ENCODE results near the gene GSTP1. TPM values are rescaled to one million over a fixed set of nuclear protein-coding genes. Genes with fewer than 3 reads are reported as not detected.

Gene GSTP1
- polyA plus RNA-seq, 1 donor from 2014 or later = 214 TPM

GRCh38 chr11:67632175-67632981, 48.8 kb downstream of the GSTP1 start:
- Mint-ChIP-seq H3K36me3 (peaks cover 1% of the 10 kb centered on the region), H3K27me3 (no peaks in the 10 kb centered on the region), H3K4me3 (peak overlapping the region in 3 of 4 donors; percentile 17 to 83 (median 63)), H3K27ac (peak overlapping the region in 2 of 3 donors; percentile 8 to 23), H3K4me1 (peaks cover 0 to 9% (median 6%) of the 10 kb centered on the region in 3 donors), H3K9me3 (no peaks in the 10 kb centered on the region)

GRCh38 chr11:67632982-67633755, 49.6 kb downstream of the GSTP1 start:
- Mint-ChIP-seq H3K27ac (peak overlapping the region in 1 of 3 donors; percentile 39), H3K9me3 (no peaks in the 10 kb centered on the region), H3K36me3 (peaks cover 1% of the 10 kb centered on the region), H3K4me1 (peaks cover 0 to 9% (median 7%) of the 10 kb centered on the region in 3 donors), H3K4me3 (peak overlapping the region in 1 of 4 donors; percentile 63), H3K27me3 (no peaks in the 10 kb centered on the region)

GRCh38 chr11:67633758-67634365, 50.2 kb downstream of the GSTP1 start:
- peak overlapping the region in 1 of 3 donors; percentile 39 for H3K27ac Mint-ChIP-seq
- H3K4me3 Mint-ChIP-seq = peak overlapping the region in 1 of 4 donors; percentile 35
- no peaks in the 10 kb centered on the region for H3K9me3 Mint-ChIP-seq
- no peaks in the 10 kb centered on the region for H3K27me3 Mint-ChIP-seq
- peaks cover 0 to 9% (median 7%) of the 10 kb centered on the region in 3 donors for H3K4me1 Mint-ChIP-seq
- peaks cover 1% of the 10 kb centered on the region for H3K36me3 Mint-ChIP-seq

GRCh38 chr11:67634366-67635230, 51.0 kb downstream of the GSTP1 start:
- no peaks in the 10 kb centered on the region for H3K27me3 Mint-ChIP-seq
- peaks cover 0 to 9% (median 7%) of the 10 kb centered on the region in 3 donors for H3K4me1 Mint-ChIP-seq
- no peaks in the 10 kb centered on the region for H3K9me3 Mint-ChIP-seq
- no peak overlapping the region for H3K27ac Mint-ChIP-seq
- peaks cover 1% of the 10 kb centered on the region for H3K36me3 Mint-ChIP-seq
- no peak overlapping the region for H3K4me3 Mint-ChIP-seq

- Mint-ChIP-seq H3K27me3 (peaks cover 3% of the 10 kb centered on the region), H3K27ac (no peak overlapping the region), H3K4me1 (peaks cover 0 to 9% (median 7%) of the 10 kb centered on the region in 3 donors), H3K9me3 (no peaks in the 10 kb centered on the region), H3K36me3 (peaks cover 1% of the 10 kb centered on the region), H3K4me3 (peak overlapping the region in 1 of 4 donors; percentile 53)
Measured at GRCh38 chr11:67635231-67635521, 51.6 kb downstream of the GSTP1 start.

Other genes with a start within 250 kb of the GSTP1 start
- 384 TPM for gene POLD4, start 230.3 kb upstream of the GSTP1 start, polyA plus RNA-seq
- gene CLCF1, start 210.2 kb upstream of the GSTP1 start, polyA plus RNA-seq = 5.1 TPM
- gene RAD9A, start 191.8 kb upstream of the GSTP1 start, polyA plus RNA-seq = 12.0 TPM
- 546 TPM for gene PPP1CA, start 182.0 kb upstream of the GSTP1 start, polyA plus RNA-seq
- gene TBC1D10C, start 179.7 kb upstream of the GSTP1 start, polyA plus RNA-seq = 341 TPM
- gene CARNS1, start 168.1 kb upstream of the GSTP1 start, polyA plus RNA-seq = 2.4 TPM
- gene RPS6KB2, start 155.3 kb upstream of the GSTP1 start, polyA plus RNA-seq = 65.1 TPM
- gene PTPRCAP, start 146.1 kb upstream of the GSTP1 start, polyA plus RNA-seq = 1,093 TPM
- gene CORO1B, start 140.3 kb upstream of the GSTP1 start, polyA plus RNA-seq = 19.9 TPM
- gene GPR152, start 131.1 kb upstream of the GSTP1 start, polyA plus RNA-seq = 1.8 TPM
- gene CABP4, start 128.5 kb upstream of the GSTP1 start, polyA plus RNA-seq = 3.9 TPM
- 272 TPM for gene TMEM134, start 114.6 kb upstream of the GSTP1 start, polyA plus RNA-seq
- gene AIP, start 100.8 kb upstream of the GSTP1 start, polyA plus RNA-seq = 158 TPM
- gene PITPNM1, start 78.4 kb upstream of the GSTP1 start, polyA plus RNA-seq = 40.6 TPM
- gene CDK2AP2, start 75.7 kb upstream of the GSTP1 start, polyA plus RNA-seq = 133 TPM
- not detected for gene CABP2, start 60.4 kb upstream of the GSTP1 start, polyA plus RNA-seq
- gene NDUFV1, start 23.1 kb downstream of the GSTP1 start, polyA plus RNA-seq = 121 TPM
- gene NUDT8, start 46.1 kb downstream of the GSTP1 start, polyA plus RNA-seq = 2.9 TPM
- not detected for gene TBX10, start 56.0 kb downstream of the GSTP1 start, polyA plus RNA-seq
- gene ACY3, start 66.9 kb downstream of the GSTP1 start, polyA plus RNA-seq = 0.63 TPM
- not detected for gene ALDH3B2, start 90.8 kb downstream of the GSTP1 start, polyA plus RNA-seq